H9 (cell line): ENCODE measurements around the gene SLC35A2. TPM values are rescaled to one million over a fixed set of nuclear protein-coding genes. Genes with fewer than 3 reads are reported as not detected.

Experiments used
- DNase-seq: peaks from one replicate; pipeline ENCODE4 v3.0.0-alpha.2; 2017
- H2AFZ ChIP-seq: one replicate; pipeline ENCODE4 v1.6.1; 2013; ENCODE audit warnings: mild to moderate bottlenecking, low read length, control low read depth, moderate library complexity
- H2AK5ac ChIP-seq: 2 replicates; pipeline ENCODE4 v1.6.1; 2013; ENCODE audit warnings: low read length, control low read depth, mixed read lengths; ENCODE audit not compliant: insufficient read length
- H2BK120ac ChIP-seq: one replicate; pipeline ENCODE4 v1.6.1; 2013; ENCODE audit warnings: low read depth, mild to moderate bottlenecking, low read length, control low read depth, inconsistent platforms; ENCODE audit not compliant: poor library complexity, severe bottlenecking
- H2BK12ac ChIP-seq: 2 replicates; pipeline ENCODE4 v1.6.1; 2013; ENCODE audit warnings: low read length, control low read depth, mixed read lengths, low read depth; ENCODE audit not compliant: insufficient read length
- H2BK15ac ChIP-seq: 2 replicates; pipeline ENCODE4 v1.6.1; 2013; ENCODE audit warnings: low read depth, low read length, control low read depth
- H2BK20ac ChIP-seq: one replicate; pipeline ENCODE4 v1.6.1; 2013; ENCODE audit warnings: low read depth, mild to moderate bottlenecking, low read length, control low read depth, inconsistent platforms; ENCODE audit not compliant: poor library complexity, severe bottlenecking
- H2BK5ac ChIP-seq: 2 replicates; pipeline ENCODE4 v1.6.1; 2013; ENCODE audit warnings: low read length, control low read depth, mixed read lengths; ENCODE audit not compliant: insufficient read length
- H3K14ac ChIP-seq: 2 replicates; pipeline ENCODE4 v1.6.1; 2013; ENCODE audit warnings: low read length, control low read depth; ENCODE audit not compliant: insufficient read depth
- H3K18ac ChIP-seq: 2 replicates; pipeline ENCODE4 v1.6.1; 2013; ENCODE audit warnings: low read depth, mild to moderate bottlenecking, mixed read lengths, low read length, control low read depth; ENCODE audit not compliant: insufficient read length
- H3K23ac ChIP-seq: 2 replicates; pipeline ENCODE4 v1.6.1; 2013; ENCODE audit warnings: low read length, control low read depth, mixed read lengths, low read depth; ENCODE audit not compliant: insufficient read length
- H3K23me2 ChIP-seq: 2 replicates; pipeline ENCODE4 v1.6.1; 2013; ENCODE audit warnings: low read depth, mild to moderate bottlenecking, mixed read lengths, low read length, control low read depth; ENCODE audit not compliant: insufficient read length, poor library complexity, severe bottlenecking
- H3K27ac ChIP-seq: 2 replicates; pipeline ENCODE4 v1.5.1; 2013; ENCODE audit warnings: low read length, control low read depth, mixed read lengths, low read depth; ENCODE audit not compliant: insufficient read length
- H3K27me3 ChIP-seq: 2 replicates; pipeline ENCODE4 v1.6.1; 2013; ENCODE audit warnings: low read length, control low read depth, inconsistent platforms; ENCODE audit not compliant: insufficient read depth
- H3K4ac ChIP-seq: 2 replicates; pipeline ENCODE4 v1.6.1; 2013; ENCODE audit warnings: low read depth, mild to moderate bottlenecking, control low read depth, inconsistent platforms, low read length, moderate library complexity
- H3K4me1 ChIP-seq: 2 replicates; pipeline ENCODE4 v1.6.1; 2013; ENCODE audit warnings: low read length, control low read depth, inconsistent platforms; ENCODE audit not compliant: insufficient read depth
- H3K4me2 ChIP-seq: 2 replicates; pipeline ENCODE4 v1.6.1; 2013; ENCODE audit warnings: low read length, control low read depth, mixed read lengths; ENCODE audit not compliant: insufficient read length, insufficient read depth
- H3K56ac ChIP-seq: 2 replicates; pipeline ENCODE4 v1.6.1; 2013; ENCODE audit warnings: low read depth, mild to moderate bottlenecking, mixed read lengths, low read length, control low read depth; ENCODE audit not compliant: insufficient read length
- H3K79me1 ChIP-seq: 2 replicates; pipeline ENCODE4 v1.6.1; 2013; ENCODE audit warnings: low read depth, mild to moderate bottlenecking, moderate library complexity, low read length, control low read depth, inconsistent platforms; ENCODE audit not compliant: insufficient read depth, poor library complexity, severe bottlenecking
- H3K79me2 ChIP-seq: 2 replicates; pipeline ENCODE4 v1.6.1; 2013; ENCODE audit warnings: low read length, control low read depth, inconsistent platforms; ENCODE audit not compliant: insufficient read depth
- H3K9ac ChIP-seq: 2 replicates; pipeline ENCODE4 v1.6.1; 2013; ENCODE audit warnings: low read length, control low read depth, mixed read lengths; ENCODE audit not compliant: insufficient read length; ENCODE audit errors: extremely low read depth
- H3K9me3 ChIP-seq: one replicate; pipeline ENCODE4 v1.6.1; 2013; ENCODE audit warnings: low read depth, low read length, inconsistent platforms; ENCODE audit not compliant: control insufficient read depth
- H3T11ph ChIP-seq: one replicate; pipeline ENCODE4 v1.6.1; 2013; ENCODE audit warnings: mild to moderate bottlenecking, low read length, control low read depth, inconsistent platforms
- H4K20me1 ChIP-seq: one replicate; pipeline ENCODE4 v1.6.1; 2013; ENCODE audit not compliant: control insufficient read depth, insufficient read length, insufficient read depth
- H4K5ac ChIP-seq: 2 replicates; pipeline ENCODE4 v1.6.1; 2013; ENCODE audit warnings: low read depth, mild to moderate bottlenecking, mixed read lengths, low read length, control low read depth; ENCODE audit not compliant: insufficient read length
- H4K8ac ChIP-seq: replicated peaks from 2 replicates; pipeline ENCODE4 v1.6.1; 2013; ENCODE audit warnings: low read length, control low read depth, mixed read lengths, low read depth; ENCODE audit not compliant: insufficient read length
- H4K91ac ChIP-seq: 2 replicates; pipeline ENCODE4 v1.6.1; 2013; ENCODE audit warnings: low read depth, mild to moderate bottlenecking, moderate library complexity, mixed read lengths, low read length, control low read depth; ENCODE audit not compliant: insufficient read length
- H3K27ac Mint-ChIP-seq, 3 experiments: 2 replicates in 2 of 3; 3 replicates in 1 of 3; pipeline ENCODE4 v1.8.0; 2020 to 2021; ENCODE audit warnings: mixed read lengths in 3 of 3, mild to moderate bottlenecking in 1 of 3, moderate library complexity in 1 of 3
- H3K27me3 Mint-ChIP-seq: 2 replicates; pipeline ENCODE4 v1.8.0; 2021; ENCODE audit warnings: low read depth, mild to moderate bottlenecking, moderate library complexity, mixed read lengths
- H3K36me3 Mint-ChIP-seq, 3 experiments: 2 replicates in 2 of 3; 3 replicates in 1 of 3; pipeline ENCODE4 v1.8.0; 2020 to 2021; ENCODE audit warnings: low read depth in 3 of 3, mixed read lengths in 3 of 3; ENCODE audit not compliant: insufficient read depth in 1 of 3
- H3K4me1 Mint-ChIP-seq, 2 experiments: 2 replicates each; pipeline ENCODE4 v1.8.0; 2020; ENCODE audit warnings: mixed read lengths in 2 of 2
- H3K4me3 Mint-ChIP-seq, 2 experiments: 2 replicates in 1 of 2; 3 replicates in 1 of 2; pipeline ENCODE4 v1.8.0; 2020 to 2021; ENCODE audit warnings: mild to moderate bottlenecking in 2 of 2, mixed read lengths in 2 of 2, moderate library complexity in 1 of 2
- H3K9me3 Mint-ChIP-seq, 2 experiments: 2 replicates in 1 of 2; 3 replicates in 1 of 2; pipeline ENCODE4 v1.8.0; 2020; ENCODE audit warnings: mild to moderate bottlenecking in 2 of 2, mixed read lengths in 2 of 2, moderate library complexity in 1 of 2
- CTCF ChIP-seq: fragments of 200-600 bp; sonication (generic); conservative IDR thresholded peaks from 3 replicates; pipeline ENCODE4 v1.8.0; 2021; ENCODE audit warnings: antibody characterized with exemption, mild to moderate bottlenecking
- WGBS: extraction: QIAGEN DNeasy Blood & Tissue Kit; methylation state at CpG from one replicate; pipeline ENCODE4 v1.1.7; 2013; ENCODE audit warnings: missing lambda C conversion rate, low lambda C conversion rate, mixed read lengths; ENCODE audit not compliant: insufficient read length; ENCODE audit errors: extremely low coverage; 5-methylcytosine and 5-hydroxymethylcytosine counted together
- total RNA-seq: library from RNA; stranded (reverse); gene quantifications from 2 replicates; pipeline ENCODE4 v1.2.1, GENCODE V29; 2021

The SLC35A2 gene
- total RNA-seq, 1 experiment from 2014 or later, result 32.9 TPM

GRCh38 chrX:48908600-48908999, 2.8 kb downstream of the SLC35A2 start:
- H3K36me3 Mint-ChIP-seq, result peaks cover 16 to 42% (median 36%) of the 10 kb centered on the region in 3 experiments

More at GRCh38 chrX:48908600-48908999, 2.8 kb downstream of the SLC35A2 start:
- no peaks in the 10 kb centered on the region for H3K4me1 ChIP-seq
- H2AFZ ChIP-seq, result no peak overlapping the region
- no peak overlapping the region for H3K14ac ChIP-seq
- no peak overlapping the region for H4K5ac ChIP-seq
- H3K23me2 ChIP-seq, result no peaks in the 10 kb centered on the region
- Mint-ChIP-seq H3K27ac (no peak overlapping the region), H3K27me3 (peaks cover 3% of the 10 kb centered on the region), H3K4me3 (no peak overlapping the region), H3K4me1 (peaks cover 12 to 24% of the 10 kb centered on the region in 2 experiments), H3K9me3 (peaks cover 69 to 71% of the 10 kb centered on the region in 2 experiments)
- no peak overlapping the region for H3K4me2 ChIP-seq
- H3T11ph ChIP-seq, result no peak overlapping the region
- H3K27me3 ChIP-seq, result no peaks in the 10 kb centered on the region
- H3K79me2 ChIP-seq, result no peaks in the 10 kb centered on the region
- no peak overlapping the region for H2BK20ac ChIP-seq
- H3K23ac ChIP-seq, result no peak overlapping the region
- no peak overlapping the region for H2BK5ac ChIP-seq
- H3K4ac ChIP-seq, result no peak overlapping the region
- H3K9ac ChIP-seq, result no peak overlapping the region
- H3K9me3 ChIP-seq, result no peaks in the 10 kb centered on the region
- no peak overlapping the region for H2BK15ac ChIP-seq
- H4K20me1 ChIP-seq, result no peaks in the 10 kb centered on the region
- H3K79me1 ChIP-seq, result no peaks in the 10 kb centered on the region
- no peak for TF ChIP-seq CTCF
- no peak overlapping the region for H3K27ac ChIP-seq
- WGBS, result no CpG with 5 or more reads among the region's 1 CpG
- no peak overlapping the region for H2BK12ac ChIP-seq
- H4K8ac ChIP-seq, result no peak overlapping the region
- H4K91ac ChIP-seq, result no peak overlapping the region
- no peak for DNase-seq
- no peak overlapping the region for H2BK120ac ChIP-seq
- H2AK5ac ChIP-seq, result no peak overlapping the region
- no peak overlapping the region for H3K56ac ChIP-seq
- H3K18ac ChIP-seq, result no peak overlapping the region
